AG08395 (cell line): ENCODE data around the gene GRAMD2A.
"Not testable (repeated sequence)": the region's sequence is repeated elsewhere in the genome, so short reads cannot be mapped to it uniquely, and the experiment has no call there.

Source experiments
- DNase-seq: peaks from one replicate; pipeline ENCODE4 v3.0.0; 2012; ENCODE audit warnings: mixed read lengths, low spot score

The GRAMD2A gene

DNA sequence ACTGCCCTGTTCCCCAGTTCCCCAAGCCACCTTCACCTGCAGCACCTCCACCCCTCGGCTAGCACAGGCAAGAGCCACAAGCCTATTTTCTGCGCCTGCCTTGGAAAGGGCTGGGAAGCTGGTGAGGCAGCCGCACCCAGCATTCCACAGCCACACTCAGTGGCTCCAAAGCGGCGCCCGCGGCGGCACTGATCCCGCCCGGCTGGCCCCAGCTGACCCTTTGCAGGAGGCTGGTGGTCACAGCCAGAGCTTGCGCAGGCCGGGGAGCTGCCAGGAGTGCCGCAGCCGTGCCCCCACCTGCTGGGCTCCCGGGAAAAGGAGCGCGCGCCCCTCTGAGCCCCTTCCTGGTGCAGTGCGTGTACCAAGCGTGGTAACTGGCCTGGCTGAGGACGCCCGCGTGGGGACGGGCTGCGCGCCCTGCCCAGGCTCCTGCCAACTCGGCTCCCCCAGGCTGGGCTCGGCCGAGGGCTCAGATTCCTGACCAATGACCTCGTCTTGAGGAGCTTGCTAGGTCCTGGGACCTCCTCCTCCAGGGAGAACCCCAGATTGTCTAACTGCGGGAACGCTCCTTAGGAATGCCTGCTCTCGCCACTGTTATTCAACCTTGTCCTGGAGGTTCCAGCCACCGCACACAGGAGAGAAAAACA lies 13.3 kb downstream of the GRAMD2A start:
- peak; percentile 84 for DNase-seq

DNA sequence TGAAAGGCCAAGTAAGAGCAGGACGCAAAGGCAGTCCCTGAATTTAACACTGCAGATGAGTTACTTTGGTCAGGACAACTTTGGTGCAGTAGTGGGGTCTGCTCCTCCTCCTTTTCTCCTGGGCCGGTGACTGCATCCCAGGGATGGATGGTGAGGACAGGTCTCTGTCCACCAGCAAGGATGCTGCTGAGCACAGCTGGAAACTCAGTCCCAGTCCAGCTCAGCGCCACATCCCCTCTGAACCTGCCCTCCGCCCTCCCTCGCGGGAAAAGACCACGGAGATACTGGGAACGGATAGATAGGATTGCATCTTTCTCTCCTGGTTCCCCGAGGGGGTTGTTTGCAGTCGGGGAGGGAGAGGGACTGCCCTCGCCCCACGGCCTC lies 13.8 kb downstream of the GRAMD2A start:
- DNase-seq = no peak

DNA sequence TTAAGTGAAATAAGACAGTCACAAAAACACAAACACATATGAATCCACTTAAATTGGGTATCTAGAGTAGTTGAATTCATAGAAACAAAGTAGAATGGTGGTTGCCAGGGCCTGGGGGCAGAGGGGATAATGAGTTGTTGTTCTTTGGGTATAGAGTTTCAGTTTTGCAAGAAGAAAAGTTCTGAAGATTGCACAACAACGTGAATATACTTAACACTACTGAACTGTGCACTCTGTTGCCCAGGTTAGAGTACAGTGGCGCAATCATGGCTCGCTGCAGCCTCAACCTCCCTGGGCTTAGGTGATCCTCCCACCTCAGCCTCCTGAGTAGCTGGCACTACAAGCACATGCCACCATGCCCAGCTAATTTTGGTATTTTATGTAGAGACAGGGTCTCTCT lies 14.9 kb downstream of the GRAMD2A start:
- DNase-seq = no peak

DNA sequence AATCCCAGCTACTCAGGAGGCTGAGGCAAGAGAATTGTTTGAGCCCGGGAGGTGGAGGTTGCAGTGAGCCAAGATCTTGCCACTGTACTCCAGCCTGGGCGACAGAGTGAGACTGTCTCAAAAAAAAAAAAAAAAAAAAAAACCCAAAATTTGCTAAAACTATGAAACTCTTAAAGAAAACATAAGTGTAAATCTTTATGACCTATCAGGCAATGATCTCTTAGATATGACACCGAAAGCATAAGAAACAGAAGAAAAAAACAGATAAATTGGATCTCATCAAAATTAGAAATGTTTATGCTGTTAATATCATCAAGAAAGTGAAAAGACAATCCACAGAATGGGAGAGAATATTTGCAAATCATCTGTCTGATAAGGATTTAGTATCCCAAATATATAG lies 15.3 kb downstream of the GRAMD2A start:
- DNase-seq = no peak

DNA sequence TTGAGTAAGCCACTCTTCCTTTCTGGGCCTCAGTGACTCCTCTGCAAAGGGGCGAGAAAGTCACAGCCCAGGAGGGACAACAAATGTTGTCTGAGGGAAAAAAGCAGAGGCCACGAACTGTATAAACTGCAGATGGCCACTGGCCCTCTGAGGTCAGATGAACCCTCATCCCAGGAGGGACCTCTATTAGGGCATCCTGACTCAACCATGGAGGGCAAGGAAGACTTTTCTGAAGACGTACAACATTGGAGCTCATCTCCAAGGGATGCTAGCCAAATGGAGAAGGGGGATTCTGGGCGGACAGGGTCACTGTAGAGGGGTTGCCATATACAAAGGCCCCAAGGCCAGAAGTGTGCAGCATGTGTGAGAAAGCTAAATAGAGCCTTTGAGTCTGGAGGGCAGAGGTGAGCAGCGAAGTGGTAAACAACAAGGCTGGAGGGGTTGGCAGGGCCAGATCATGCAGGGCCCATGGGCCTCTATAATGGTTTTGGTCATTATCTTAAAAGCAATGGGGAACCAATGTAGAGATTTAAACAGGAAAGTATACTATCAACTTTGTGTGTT lies 16.7 kb downstream of the GRAMD2A start:
- DNase-seq = no peak

DNA sequence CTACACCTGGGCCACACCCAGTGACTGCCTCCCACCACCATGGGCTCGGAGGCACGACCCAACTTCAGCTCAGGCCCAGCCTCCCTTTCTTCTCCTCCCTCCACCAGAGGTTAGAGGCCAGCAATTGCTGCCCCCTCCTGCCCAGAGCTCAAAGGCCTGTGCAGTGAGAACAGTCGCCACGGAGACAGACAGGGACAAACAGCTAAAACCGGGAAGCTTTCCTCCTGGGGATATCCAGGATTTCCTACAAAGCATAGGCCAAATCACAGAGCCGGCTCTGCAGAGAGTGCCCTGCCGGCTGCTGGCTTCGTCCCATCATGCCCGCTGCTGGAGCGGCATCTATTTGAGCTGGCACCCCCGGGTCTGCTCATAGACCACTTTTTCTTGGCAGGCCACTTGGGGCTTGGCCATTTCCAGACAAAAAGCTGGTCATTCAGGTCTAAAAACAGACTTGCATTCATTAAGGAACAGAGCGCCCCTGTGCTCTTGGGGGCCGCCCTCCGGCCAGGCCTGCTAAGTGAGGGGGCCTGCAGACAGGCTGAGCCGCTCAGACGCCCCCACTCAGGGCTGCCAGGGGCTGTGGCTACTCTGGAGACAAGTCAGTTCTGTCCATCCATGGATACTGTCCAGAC lies 17.5 kb downstream of the GRAMD2A start:
- DNase-seq = no peak

DNA sequence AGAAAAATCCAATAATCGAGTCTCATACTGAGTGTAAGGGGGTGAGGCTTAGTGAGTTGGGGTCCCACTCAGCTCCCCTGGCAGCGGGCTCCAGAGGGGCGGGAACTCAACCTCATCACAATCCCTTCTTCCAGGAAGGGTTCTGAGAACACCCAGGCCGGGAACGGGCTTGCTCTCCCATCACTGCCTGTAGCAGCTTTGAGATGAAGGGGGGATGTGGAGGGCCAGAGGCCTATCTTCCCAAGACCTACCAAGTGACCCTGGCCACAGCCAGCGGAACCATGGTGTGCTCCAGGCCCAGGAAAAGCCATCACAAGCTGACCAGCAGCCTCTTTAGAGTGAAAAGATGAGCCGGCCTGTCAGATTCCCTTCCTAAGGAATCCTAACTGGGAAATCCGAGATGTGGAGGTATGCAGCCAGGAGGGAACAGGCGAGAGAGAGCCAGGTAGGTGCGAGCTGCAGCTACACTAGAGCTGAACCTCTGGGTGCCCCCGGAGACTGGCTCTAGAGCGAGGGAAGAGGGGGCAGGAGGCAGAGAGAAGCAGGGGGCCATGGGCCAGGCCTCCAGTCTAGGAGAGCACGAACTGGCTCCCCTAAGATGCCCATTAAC lies 18.5 kb downstream of the GRAMD2A start:
- no peak for DNase-seq

DNA sequence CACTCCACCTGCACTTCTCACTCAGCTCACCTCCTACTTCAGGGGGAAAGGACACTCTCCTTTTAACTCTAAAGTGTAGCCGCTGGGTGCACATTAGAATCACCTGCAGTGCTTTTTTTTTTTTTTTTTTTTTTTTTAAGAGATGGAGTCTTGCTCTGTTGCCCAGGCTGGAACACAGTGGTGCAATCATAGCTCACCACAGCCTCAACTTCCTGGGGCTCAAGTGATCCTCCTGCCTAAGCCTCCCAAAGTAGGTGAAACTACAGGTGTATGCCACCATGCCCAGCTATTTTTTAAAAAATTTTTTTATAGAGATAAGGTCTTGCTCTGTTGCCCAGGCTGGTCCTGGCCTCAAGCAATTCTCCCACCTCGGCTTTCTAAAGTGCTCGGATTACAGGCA lies 20.8 kb downstream of the GRAMD2A start:
- no peak for DNase-seq

DNA sequence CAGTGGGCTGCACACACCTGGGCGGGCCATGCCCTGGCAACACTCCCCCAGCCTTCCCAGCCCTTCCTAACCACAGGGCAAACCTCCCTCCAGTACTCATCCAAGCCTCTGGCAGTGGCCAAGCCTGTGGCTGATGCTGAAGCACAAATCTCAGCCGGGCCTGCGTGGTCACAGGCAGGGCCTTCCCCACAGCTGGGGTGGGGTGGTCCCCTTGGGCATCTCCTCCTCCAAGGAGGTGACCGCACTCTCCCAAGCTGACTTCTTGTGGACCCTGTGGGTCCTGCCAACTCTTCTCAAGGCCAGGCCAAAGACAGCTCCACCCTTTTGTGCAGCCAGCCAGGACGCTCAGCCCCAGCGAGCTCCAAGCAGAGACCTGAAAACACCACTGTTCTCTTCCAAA lies 21.4 kb downstream of the GRAMD2A start:
- DNase-seq = no peak

DNA sequence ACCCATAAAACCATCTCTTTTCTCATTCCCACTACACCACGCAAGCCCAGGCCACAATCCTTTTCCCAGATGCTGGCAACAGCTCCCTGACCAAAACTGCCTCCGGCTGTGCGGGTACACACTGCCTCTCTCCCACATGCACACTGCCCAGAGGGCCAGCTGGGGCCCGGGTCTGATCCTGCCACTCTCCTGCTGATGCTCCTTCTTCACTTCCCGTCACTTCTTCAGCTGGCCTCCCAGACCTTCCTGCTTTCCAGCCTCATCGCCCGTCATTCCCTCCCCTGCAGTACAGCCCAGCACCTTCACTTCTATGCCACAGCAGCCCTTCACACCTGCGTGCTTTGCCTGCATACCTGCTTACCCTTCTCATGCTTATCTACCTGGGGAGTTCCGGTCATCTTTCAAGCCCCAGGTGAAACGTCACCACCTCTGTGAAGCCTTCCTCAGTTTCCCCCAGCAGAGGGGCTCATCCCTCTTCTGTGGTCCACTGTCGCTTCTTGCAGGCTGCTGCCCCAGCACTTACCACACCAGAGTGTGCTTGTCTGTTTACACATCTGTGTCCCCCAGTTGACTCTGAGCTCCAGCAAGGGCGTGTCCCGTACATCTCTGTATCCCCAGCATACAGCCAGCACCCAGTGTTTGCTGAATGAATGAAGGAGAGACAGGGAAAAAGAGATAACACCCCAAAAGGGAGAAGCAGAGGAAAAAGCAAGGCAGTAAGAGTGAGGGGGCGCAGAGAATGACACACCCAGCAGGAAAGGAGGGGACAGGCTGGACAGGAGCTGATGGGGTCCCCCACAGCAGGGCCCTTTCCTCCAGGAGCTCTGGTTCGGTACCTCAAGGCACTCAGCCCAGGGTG lies 22.2 kb downstream of the GRAMD2A start:
- DNase-seq = no peak

DNA sequence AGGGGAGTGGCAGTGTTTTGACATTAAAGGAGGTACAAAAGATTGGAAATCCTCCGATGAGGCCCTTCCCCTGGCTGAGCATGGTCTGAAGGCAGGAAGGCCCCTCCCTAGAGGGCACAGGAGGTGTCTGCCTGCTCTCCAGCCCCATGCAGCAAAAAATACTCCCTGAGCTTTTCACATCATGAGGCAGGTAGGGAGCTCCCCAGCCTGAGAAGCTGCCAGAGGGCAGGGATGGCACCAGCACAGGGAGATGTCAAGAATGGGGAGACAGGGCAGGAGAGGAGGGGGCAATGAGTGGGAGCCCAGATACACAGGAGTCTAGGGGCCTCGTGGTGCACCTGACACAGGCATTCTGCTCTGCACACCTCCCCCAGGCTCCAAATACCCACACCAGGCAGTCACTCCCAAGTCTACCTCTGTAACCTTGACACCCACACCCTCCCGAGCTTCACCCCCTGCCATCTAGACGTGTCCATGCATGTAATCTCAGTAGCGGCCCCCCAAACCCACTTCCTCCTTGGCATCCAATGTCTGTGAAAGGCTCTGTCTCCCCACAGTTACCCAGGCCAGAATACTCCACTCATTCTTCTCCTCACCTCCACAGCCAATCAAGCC lies 22.9 kb downstream of the GRAMD2A start:
- no peak for DNase-seq

DNA sequence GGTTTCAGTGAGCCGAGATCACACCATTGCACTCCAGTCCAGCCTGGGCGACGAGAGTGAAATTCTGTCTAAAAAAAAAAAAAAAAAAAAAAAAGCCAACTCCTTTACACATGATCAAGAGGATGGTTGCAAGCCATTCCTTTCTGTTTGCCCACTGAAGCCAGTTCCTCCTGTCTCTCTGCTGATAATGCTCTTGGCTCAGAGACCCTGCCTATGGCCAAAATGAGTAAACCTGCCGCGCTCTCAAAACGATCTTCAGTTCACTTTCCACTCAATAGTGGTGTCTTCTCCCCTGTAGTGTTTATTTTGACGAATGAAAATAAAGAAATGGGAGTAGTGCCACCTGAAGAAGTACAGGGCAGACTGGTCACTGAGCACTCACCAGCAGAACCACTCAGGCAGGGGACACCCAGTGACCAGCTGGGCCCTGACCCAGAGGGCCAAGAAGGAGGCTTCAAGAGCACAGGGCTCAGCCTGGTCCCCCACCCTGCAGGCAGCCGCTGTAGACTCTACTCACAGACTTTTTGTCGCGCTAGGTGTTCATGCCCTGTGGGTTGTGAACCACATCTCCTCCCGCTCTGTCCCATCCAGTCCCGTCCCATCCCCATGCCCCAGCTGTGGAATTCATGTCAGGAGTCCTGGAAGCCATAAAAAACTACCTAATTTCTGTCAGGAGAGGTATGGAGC lies 23.6 kb downstream of the GRAMD2A start:
- no peak for DNase-seq

DNA sequence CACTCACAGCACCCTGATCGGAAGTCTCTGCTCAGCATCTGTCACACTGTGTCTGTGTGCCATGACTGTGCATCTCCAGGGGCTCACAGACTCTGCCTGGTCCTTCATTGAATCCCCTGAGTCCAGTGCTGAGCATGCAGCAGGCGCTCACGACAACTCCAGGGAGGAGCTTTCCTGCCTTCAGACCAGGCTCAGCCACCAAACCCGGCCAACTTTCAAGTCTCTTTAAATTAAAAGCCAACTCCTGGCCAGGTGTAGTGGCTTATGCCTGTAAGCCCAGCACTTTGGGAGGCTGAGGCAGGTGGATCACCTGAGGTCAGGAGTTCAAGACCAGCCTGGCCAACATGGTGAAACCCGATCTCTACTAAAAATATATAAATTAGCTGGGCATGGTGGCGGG lies 24.2 kb downstream of the GRAMD2A start:
- no peak for DNase-seq

DNA sequence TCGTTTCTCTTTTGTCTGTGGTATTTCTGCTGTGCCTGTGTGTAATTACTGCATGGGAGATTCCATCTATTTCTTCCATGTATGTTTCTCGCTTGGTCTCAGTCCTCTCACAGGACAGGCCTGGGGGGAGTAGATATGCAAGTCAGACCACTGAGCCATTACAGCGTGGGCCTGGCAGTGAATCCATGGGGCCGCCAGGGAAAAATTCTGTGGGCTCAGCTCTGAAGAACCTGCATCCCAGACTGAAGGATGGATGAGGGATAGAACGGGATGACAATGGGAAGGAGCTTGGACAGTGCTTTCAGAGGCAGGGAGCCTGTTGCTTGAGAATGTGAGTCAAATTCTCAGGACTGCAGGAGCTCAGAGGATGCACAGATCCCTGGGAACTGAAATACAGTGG lies 24.8 kb downstream of the GRAMD2A start:
- no peak for DNase-seq

DNA sequence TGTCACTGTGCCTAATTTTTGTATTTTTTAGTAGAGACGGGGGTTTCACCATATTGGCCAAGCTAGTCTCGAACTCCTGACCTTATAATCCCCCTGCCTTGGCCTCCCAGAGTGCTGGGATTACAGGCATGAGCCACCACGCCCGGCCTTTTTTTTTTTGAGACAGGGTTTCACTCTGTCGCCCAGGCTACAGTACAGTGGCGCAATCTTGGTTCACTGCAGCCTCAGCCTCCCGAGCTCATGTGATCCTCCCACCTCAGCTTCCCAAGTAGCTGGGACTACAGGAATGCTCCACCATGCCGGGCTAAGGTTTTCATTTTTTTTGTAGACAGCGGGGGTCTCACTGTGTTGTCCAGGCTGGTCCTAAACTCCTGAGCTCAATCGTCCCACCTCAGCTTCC lies 25.6 kb downstream of the GRAMD2A start:
- DNase-seq = not testable (repeated sequence)

DNA sequence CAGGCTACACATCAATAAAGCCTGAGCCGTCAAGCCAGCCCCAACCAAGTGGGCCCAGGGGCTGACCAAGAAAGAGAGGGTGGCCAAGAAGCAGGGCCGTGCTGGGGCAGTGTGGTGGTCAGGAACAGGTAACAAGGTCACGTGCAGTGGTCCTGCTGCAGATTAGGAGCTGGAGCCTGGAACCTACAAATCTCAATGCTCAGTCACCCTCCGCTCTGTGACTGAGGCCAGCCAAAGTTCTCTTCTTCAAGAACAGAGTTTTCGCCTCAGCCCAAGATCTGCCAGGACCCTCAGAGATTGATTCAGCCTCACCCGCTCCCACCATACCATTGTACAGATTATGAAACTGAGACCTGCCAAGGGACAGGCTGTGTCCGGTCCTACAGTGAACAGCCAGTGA lies 26.9 kb downstream of the GRAMD2A start:
- no peak for DNase-seq

DNA sequence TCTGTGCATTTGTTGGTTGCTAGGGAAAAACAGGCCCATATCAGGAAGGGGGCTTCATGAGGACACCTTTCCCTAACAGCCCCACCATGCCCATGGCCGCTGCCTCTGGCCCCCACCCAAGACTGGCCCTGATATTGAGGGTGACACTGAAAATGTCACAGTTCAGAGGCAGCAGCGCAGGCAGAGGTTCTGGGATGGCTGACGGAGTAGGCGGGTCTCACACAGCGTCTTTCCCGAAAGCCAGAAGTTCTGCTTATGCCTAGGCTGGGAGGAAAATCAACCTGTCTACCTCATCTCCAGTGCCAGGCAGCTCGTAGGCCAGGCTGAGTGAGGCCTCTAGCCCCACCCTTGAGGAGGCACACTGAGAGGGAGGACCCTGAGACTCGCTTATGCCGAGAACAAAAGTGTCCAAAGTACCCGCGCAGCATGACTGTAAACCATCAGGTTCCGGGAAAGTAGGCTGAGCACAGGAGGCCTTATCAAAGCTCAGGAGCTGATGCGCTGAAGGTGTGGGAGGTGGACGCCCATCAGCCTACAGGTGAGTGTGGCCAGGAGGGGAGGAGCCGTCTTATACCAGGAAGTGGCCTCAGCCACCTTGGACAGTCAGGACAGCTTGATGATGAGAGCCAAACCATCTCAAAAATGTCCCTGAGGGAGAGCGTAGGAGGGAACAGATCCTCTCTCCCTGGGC lies 27.5 kb downstream of the GRAMD2A start:
- no peak for DNase-seq

DNA sequence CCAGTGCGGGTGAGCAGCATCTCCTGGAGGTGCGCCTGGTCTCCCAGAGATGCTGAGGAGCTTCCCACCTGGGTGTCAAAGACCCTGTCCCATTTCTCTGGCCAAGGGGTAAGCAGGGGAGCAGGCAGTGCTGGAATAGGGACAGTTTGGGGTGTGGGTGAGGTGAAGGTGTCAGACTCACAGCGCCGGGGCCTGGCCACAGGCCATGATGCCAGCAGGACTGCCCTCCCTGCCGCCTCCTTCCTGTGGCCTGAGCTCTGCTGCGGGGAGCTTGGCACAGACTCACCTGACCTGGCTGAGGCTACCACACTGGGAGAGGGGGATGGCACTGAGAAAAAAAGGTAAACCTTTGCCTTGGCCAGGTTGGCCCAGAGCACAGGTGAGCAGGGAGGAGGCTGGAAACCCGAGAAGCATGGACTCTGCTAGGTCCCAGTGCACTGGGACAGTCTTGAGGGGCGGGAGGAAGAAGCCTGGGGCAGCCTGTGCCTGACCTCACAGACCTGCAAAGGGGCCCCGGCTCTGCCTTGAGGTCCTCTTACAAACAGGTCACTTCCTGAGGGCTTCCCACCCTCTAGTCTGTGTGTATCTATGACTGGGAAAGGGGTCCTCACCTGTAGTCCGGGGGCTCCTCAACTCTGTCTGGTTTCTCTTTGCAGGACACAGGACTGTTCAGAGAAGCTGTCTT lies 28.2 kb downstream of the GRAMD2A start:
- no peak for DNase-seq

DNA sequence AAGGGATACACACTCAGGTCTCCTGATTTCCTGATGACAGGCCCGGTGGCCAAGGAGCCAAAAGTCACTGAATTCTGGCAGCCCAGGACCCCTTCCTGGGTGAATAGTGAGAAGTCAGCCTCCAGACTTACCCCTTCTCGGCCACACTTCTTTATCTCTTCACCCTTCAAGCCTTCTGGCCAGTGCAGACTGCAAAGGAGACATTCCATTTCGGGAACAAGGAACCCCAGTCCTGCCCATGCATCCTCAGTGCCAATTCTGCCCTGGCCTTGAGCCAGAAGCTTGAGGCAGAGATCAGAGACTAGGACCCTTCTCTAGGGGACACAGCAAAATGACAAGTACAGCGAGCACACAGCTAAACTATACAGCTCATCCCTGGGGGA lies 28.8 kb downstream of the GRAMD2A start:
- DNase-seq = no peak

DNA sequence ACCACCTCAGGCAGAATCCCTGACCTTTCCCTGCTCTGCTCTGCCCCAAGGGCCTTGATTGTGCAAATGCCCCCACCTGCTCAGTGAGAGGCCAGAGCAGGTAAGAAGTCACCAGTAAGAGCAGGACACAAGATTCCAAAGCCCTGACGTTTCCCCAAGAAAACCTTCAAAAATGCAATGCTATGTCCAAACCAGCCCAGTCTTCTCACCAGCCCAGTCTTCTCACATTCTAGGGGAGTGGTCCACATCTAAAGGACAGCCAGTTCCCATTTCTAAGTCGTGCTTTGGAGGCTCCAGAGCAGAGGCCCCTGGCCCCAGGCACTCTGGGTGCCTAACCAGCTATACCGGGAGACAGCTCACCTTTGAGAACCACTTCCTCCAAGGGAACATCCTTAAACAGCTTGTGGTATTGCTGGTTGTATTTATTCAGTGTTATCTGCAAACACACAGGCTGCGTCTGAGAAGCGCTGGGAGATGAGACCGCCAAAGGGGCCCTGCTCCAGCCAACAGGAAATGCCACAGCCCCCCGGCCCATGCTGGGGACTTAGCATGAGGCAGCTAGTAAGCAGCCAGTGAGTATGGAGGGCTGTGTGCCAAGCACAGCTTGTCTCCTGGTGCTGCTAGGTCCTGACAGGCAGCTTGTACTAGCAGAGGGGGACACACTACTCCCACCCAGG lies 29.3 kb downstream of the GRAMD2A start:
- no peak for DNase-seq
